ENCODE measurements around the gene KCNK5. TPM values are rescaled to one million over a fixed set of nuclear protein-coding genes. Genes with fewer than 3 reads are reported as not detected.

KCNK5 gene
- polyA plus RNA-seq, 1 donor from 2014 or later, result not detected

- H3F3A ChIP-seq (ENCODE audit: insufficient read depth, low read length, poor library complexity, severe bottlenecking), result no peaks in the 10 kb centered on the region
- no peaks in the 10 kb centered on the region for H3K27me3 ChIP-seq (ENCODE audit: insufficient read depth, low read depth, low read length)
- no peak overlapping the region for H3K4me2 ChIP-seq (ENCODE audit: low read length)
- TF ChIP-seq MXI1 (conservative IDR thresholded peaks at IDR 0.05; ENCODE audit: poor library complexity, severe bottlenecking), result no peak
- no peak for TF ChIP-seq POLR2AphosphoS5 (IDR thresholded peaks at IDR 0.05)
- TF ChIP-seq SMC3 (conservative IDR thresholded peaks at IDR 0.05; ENCODE audit: poor library complexity), result no peak
- TF ChIP-seq RAD21 (conservative IDR thresholded peaks at IDR 0.05), result no peak
- no peaks in the 10 kb centered on the region for H3K9me2 ChIP-seq (ENCODE audit: insufficient read depth, low read length)
- H3K27ac ChIP-seq (ENCODE audit: low read length), result no peak overlapping the region
- no peaks in the 10 kb centered on the region for H3K36me3 ChIP-seq (ENCODE audit: insufficient read depth, low read length)
- H3K9me3 ChIP-seq (ENCODE audit: low read length), result no peaks in the 10 kb centered on the region
- H3K4me3 ChIP-seq (ENCODE audit: low read length), result no peak overlapping the region
- no peak overlapping the region for H3K9ac ChIP-seq (ENCODE audit: low read length)
- H3K79me2 ChIP-seq (replicated peaks; ENCODE audit: insufficient read depth, low read length), result no peaks in the 10 kb centered on the region
- H4K20me1 ChIP-seq (ENCODE audit: insufficient read depth), result no peaks in the 10 kb centered on the region
- no peak overlapping the region for H2AFZ ChIP-seq (ENCODE audit: low read depth, low read length)
Measured at GRCh38 chr6:39173270-39173669, 56.0 kb downstream of the KCNK5 start.

GRCh38 chr6:39172377-39172757 is 56.9 kb downstream of the KCNK5 start:
- Histone ChIP-seq H3K9me3 (ENCODE audit: low read length) (no peaks in the 10 kb centered on the region), H3K4me3 (ENCODE audit: low read length) (no peak overlapping the region), H3K36me3 (ENCODE audit: insufficient read depth, low read length) (no peaks in the 10 kb centered on the region), H3K9me2 (ENCODE audit: insufficient read depth, low read length) (no peaks in the 10 kb centered on the region), H3F3A (ENCODE audit: insufficient read depth, low read length, poor library complexity, severe bottlenecking) (no peaks in the 10 kb centered on the region), H3K79me2 (replicated peaks; ENCODE audit: insufficient read depth, low read length) (no peaks in the 10 kb centered on the region), H3K27me3 (ENCODE audit: insufficient read depth, low read depth, low read length) (no peaks in the 10 kb centered on the region), H2AFZ (ENCODE audit: low read depth, low read length) (no peak overlapping the region), H3K27ac (ENCODE audit: low read length) (no peak overlapping the region), H3K4me2 (ENCODE audit: low read length) (no peak overlapping the region), H4K20me1 (ENCODE audit: insufficient read depth) (no peaks in the 10 kb centered on the region), H3K9ac (ENCODE audit: low read length) (no peak overlapping the region)
- TF ChIP-seq TAF1 (IDR thresholded peaks at IDR 0.05; ENCODE audit: low read depth), result no peak
- TF ChIP-seq POLR2AphosphoS5 (IDR thresholded peaks at IDR 0.05), result no peak
- TF ChIP-seq REST (IDR thresholded peaks at IDR 0.05; ENCODE audit: borderline replicate concordance), result no peak
- no peak for TF ChIP-seq EP300 (conservative IDR thresholded peaks at IDR 0.05; ENCODE audit: poor library complexity, severe bottlenecking)
- no peak for TF ChIP-seq EZH2 (IDR thresholded peaks at IDR 0.05; ENCODE audit: borderline replicate concordance, insufficient read depth, low read length, poor library complexity, severe bottlenecking)
- TF ChIP-seq RAD21 (conservative IDR thresholded peaks at IDR 0.05), result no peak
- TF ChIP-seq MXI1 (conservative IDR thresholded peaks at IDR 0.05; ENCODE audit: poor library complexity, severe bottlenecking), result no peak

GRCh38 chr6:39171489-39172376 is 57.5 kb downstream of the KCNK5 start:
- Histone ChIP-seq H4K20me1 (ENCODE audit: insufficient read depth) (no peaks in the 10 kb centered on the region), H2AFZ (ENCODE audit: low read depth, low read length) (no peak overlapping the region), H3K9me2 (ENCODE audit: insufficient read depth, low read length) (no peaks in the 10 kb centered on the region), H3K9me3 (ENCODE audit: low read length) (no peaks in the 10 kb centered on the region), H3K9ac (ENCODE audit: low read length) (no peak overlapping the region), H3K4me3 (ENCODE audit: low read length) (no peak overlapping the region), H3K27me3 (ENCODE audit: insufficient read depth, low read depth, low read length) (no peaks in the 10 kb centered on the region), H3K36me3 (ENCODE audit: insufficient read depth, low read length) (no peaks in the 10 kb centered on the region), H3K4me2 (ENCODE audit: low read length) (no peak overlapping the region), H3F3A (ENCODE audit: insufficient read depth, low read length, poor library complexity, severe bottlenecking) (no peaks in the 10 kb centered on the region), H3K79me2 (replicated peaks; ENCODE audit: insufficient read depth, low read length) (no peaks in the 10 kb centered on the region), H3K27ac (ENCODE audit: low read length) (no peak overlapping the region)
- TF ChIP-seq CTCF (IDR thresholded peaks at IDR 0.05; ENCODE audit: poor library complexity, severe bottlenecking), result no peak
- no peak for TF ChIP-seq EZH2 (IDR thresholded peaks at IDR 0.05; ENCODE audit: borderline replicate concordance, insufficient read depth, low read length, poor library complexity, severe bottlenecking)
- TF ChIP-seq RAD21 (conservative IDR thresholded peaks at IDR 0.05), result no peak
- no peak for TF ChIP-seq TAF1 (IDR thresholded peaks at IDR 0.05; ENCODE audit: low read depth)
- TF ChIP-seq MXI1 (conservative IDR thresholded peaks at IDR 0.05; ENCODE audit: poor library complexity, severe bottlenecking), result no peak
- TF ChIP-seq EP300 (conservative IDR thresholded peaks at IDR 0.05; ENCODE audit: poor library complexity, severe bottlenecking), result no peak
- no peak for TF ChIP-seq POLR2AphosphoS5 (IDR thresholded peaks at IDR 0.05)
- no peak for TF ChIP-seq SMC3 (conservative IDR thresholded peaks at IDR 0.05; ENCODE audit: poor library complexity)
- TF ChIP-seq REST (IDR thresholded peaks at IDR 0.05; ENCODE audit: borderline replicate concordance), result no peak

Measured in neural cell (in vitro differentiated cells).